Neural crest cell (in vitro differentiated cells): ENCODE measurements around the gene DUS2. TPM values are rescaled to one million over a fixed set of nuclear protein-coding genes. Genes with fewer than 3 reads are reported as not detected.

Source experiments
- DNase-seq: peaks from one replicate; pipeline ENCODE4 v3.0.0; 2021; ENCODE audit warnings: low read depth, mixed read lengths, low spot score
- H3K27ac Mint-ChIP-seq: one replicate; pipeline ENCODE4 v1.8.0; 2021; ENCODE audit warnings: mild to moderate bottlenecking, mixed read lengths; ENCODE audit not compliant: unreplicated experiment
- H3K27me3 Mint-ChIP-seq: 2 replicates; pipeline ENCODE4 v1.8.0; 2021; ENCODE audit warnings: low read depth, mild to moderate bottlenecking, mixed read lengths
- H3K36me3 Mint-ChIP-seq: 2 replicates; pipeline ENCODE4 v1.8.0; 2021; ENCODE audit warnings: low read depth, mild to moderate bottlenecking, mixed read lengths
- H3K4me1 Mint-ChIP-seq: 2 replicates; pipeline ENCODE4 v1.8.0; 2021; ENCODE audit warnings: mixed read lengths
- H3K4me3 Mint-ChIP-seq: one replicate; pipeline ENCODE4 v1.8.0; 2021; ENCODE audit warnings: mild to moderate bottlenecking, mixed read lengths
- H3K9me3 Mint-ChIP-seq: 2 replicates; pipeline ENCODE4 v1.8.0; 2021; ENCODE audit warnings: mixed read lengths
- CTCF ChIP-seq: fragments of 200-600 bp; sonication (generic); conservative IDR thresholded peaks from 2 replicates; pipeline ENCODE4 v1.5.0; 2021; ENCODE audit warnings: antibody characterized with exemption, mild to moderate bottlenecking
- total RNA-seq: library from RNA; stranded (reverse); gene quantifications from 2 replicates; pipeline ENCODE4 v1.2.1, GENCODE V29; 2021

The DUS2 gene
- total RNA-seq, 1 donor from 2014 or later: 28.4 TPM

DNA sequence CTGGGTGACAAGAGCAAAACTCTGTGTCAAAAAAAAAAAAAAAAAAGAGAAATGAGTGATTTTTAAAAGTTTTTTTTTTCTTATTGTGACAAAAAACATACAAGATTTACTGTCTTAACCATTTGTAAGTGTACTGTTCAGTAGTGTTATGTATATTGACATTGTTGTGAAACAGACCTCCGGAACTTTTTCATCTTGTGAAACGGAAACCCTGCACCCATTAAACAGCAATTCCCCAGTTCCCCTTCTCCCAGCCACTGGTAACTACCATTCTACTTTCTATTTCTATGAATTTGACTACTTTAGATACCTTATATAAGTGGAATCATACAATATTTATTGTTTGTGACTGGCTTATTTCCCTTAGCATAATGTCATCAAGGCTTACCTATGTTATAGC is 18.7 kb downstream of the DUS2 start:
- DNase-seq: no peak
- Mint-ChIP-seq H3K9me3 (no peaks in the 10 kb centered on the region), H3K27ac (no peak overlapping the region), H3K4me1 (no peaks in the 10 kb centered on the region), H3K4me3 (no peak overlapping the region), H3K36me3 (peaks cover 6% of the 10 kb centered on the region), H3K27me3 (no peaks in the 10 kb centered on the region)
- TF ChIP-seq CTCF: no peak

DNA sequence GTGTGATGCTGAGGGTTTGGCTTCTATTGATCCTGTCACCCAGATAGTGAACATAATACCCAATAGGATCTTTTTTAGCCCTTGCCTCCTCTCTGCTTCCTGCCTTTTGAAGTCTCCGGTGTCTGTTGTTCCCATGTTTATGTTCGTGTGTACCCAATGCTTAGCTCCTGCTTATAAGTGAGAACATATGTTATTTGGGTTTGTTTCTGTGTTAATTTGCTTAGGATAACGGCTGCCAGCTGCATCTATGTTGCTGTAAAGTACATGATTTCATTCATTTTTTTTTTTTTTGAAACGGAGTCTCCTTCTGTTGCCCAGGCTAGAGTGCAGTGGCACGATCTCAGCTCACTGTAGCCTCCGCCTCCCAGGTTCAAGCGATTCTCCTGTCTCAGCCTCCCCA is 23.0 kb downstream of the DUS2 start:
- no peak for TF ChIP-seq CTCF
- Mint-ChIP-seq H3K4me1 (no peaks in the 10 kb centered on the region), H3K27me3 (no peaks in the 10 kb centered on the region), H3K36me3 (peaks cover 3% of the 10 kb centered on the region), H3K9me3 (no peaks in the 10 kb centered on the region), H3K27ac (no peak overlapping the region), H3K4me3 (no peak overlapping the region)
- DNase-seq: no peak

GRCh38 chr16:68047987-68048386 is 24.9 kb downstream of the DUS2 start:
- no peaks in the 10 kb centered on the region for H3K27me3 Mint-ChIP-seq

DNA sequence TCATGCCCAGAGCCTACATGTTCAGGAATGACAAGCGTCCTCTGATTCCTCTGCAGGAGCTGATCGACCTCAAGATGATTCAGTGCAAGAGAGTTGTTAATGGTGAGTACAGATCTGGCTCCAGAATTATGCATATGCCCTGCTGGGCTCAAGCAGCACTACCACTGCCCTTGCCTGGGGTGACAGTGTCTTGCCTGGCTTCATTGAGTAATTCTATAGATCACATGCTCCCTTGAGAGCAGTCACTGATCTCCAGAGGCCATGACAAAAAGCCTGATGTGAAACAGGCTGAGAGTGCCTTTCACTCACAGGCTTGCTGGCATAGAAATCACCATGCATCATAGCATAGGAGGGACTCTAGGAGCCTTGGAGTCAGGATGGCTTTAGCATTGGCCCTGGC is 26.4 kb downstream of the DUS2 start:
- H3K4me1 Mint-ChIP-seq: no peaks in the 10 kb centered on the region
- H3K27ac Mint-ChIP-seq: no peak overlapping the region
- TF ChIP-seq CTCF: no peak
- H3K9me3 Mint-ChIP-seq: no peaks in the 10 kb centered on the region
- DNase-seq: no peak
- peaks cover 7% of the 10 kb centered on the region for H3K36me3 Mint-ChIP-seq
- H3K27me3 Mint-ChIP-seq: no peaks in the 10 kb centered on the region
- H3K4me3 Mint-ChIP-seq: no peak overlapping the region

More at GRCh38 chr16:68047987-68048386, 24.9 kb downstream of the DUS2 start:
- no peak for DNase-seq
- no peak overlapping the region for H3K4me3 Mint-ChIP-seq
- H3K27ac Mint-ChIP-seq: no peak overlapping the region
- H3K4me1 Mint-ChIP-seq: no peaks in the 10 kb centered on the region
- no peaks in the 10 kb centered on the region for H3K9me3 Mint-ChIP-seq
- no peak for TF ChIP-seq CTCF
- peaks cover 3% of the 10 kb centered on the region for H3K36me3 Mint-ChIP-seq

- Mint-ChIP-seq H3K36me3 (peaks cover 4% of the 10 kb centered on the region), H3K9me3 (no peaks in the 10 kb centered on the region), H3K4me3 (no peak overlapping the region), H3K27me3 (no peaks in the 10 kb centered on the region), H3K4me1 (no peaks in the 10 kb centered on the region), H3K27ac (no peak overlapping the region)
- DNase-seq: no peak
- TF ChIP-seq CTCF: no peak
These were observed 32.3 kb downstream of the DUS2 start for GRCh38 chr16:68055395-68055794.

GRCh38 chr16:68059804-68060203 is 36.7 kb downstream of the DUS2 start:
- Mint-ChIP-seq H3K4me3 (no peak overlapping the region), H3K4me1 (peaks cover under 1% of the 10 kb centered on the region), H3K27ac (no peak overlapping the region), H3K36me3 (no peaks in the 10 kb centered on the region), H3K27me3 (no peaks in the 10 kb centered on the region), H3K9me3 (no peaks in the 10 kb centered on the region)
- TF ChIP-seq CTCF: no peak
- DNase-seq: no peak
